Measurements from ENCODE around the gene CTNND2. TPM values are rescaled to one million over a fixed set of nuclear protein-coding genes. Genes with fewer than 3 reads are reported as not detected.

CTNND2 gene
- total and polyA plus RNA-seq, 10 of the 15 experiments (the other 5 are each of a cell fraction or from before 2014, with no cell fraction given): 0.02 to 0.16 (median 0.04) TPM; not detected in 7

- BruUV-seq (replicated peaks): no TSS peak
- CTCF ChIA-PET: no interaction called here
- WGBS (ENCODE audit: insufficient coverage, insufficient replicate concordance, low lambda C conversion rate, missing lambda C conversion rate): 24% methylated on average over 4 of the region's 4 CpGs
- Histone ChIP-seq H3K4me3 (no peak overlapping the region), H3K27ac (ENCODE audit: control insufficient read depth, insufficient read depth) (no peak overlapping the region), H2AFZ (ENCODE audit: control insufficient read depth, low read depth, low read length) (no peak overlapping the region), H3K9ac (ENCODE audit: control insufficient read depth, insufficient read depth, low read length) (no peak overlapping the region), H3K9me3 (replicated peaks; ENCODE audit: control insufficient read depth, insufficient read depth, low read length) (no peaks in the 10 kb centered on the region), H3K4me1 (ENCODE audit: control insufficient read depth, insufficient read depth, low read length) (no peaks in the 10 kb centered on the region), H3K79me2 (ENCODE audit: control insufficient read depth, insufficient read depth, low read length) (no peaks in the 10 kb centered on the region), H3K27me3 (replicated peaks in 1 of 2; ENCODE audit: control insufficient read depth in 2 of 2, insufficient read depth in 2 of 2, low read length in 1 of 2) (no peaks in the 10 kb centered on the region), H4K20me1 (ENCODE audit: control insufficient read depth, insufficient read depth) (no peaks in the 10 kb centered on the region), H3K4me2 (ENCODE audit: control insufficient read depth, insufficient read depth) (no peak overlapping the region), H3K36me3 (ENCODE audit: control insufficient read depth in 2 of 2, insufficient read depth in 2 of 2, low read length in 1 of 2) (no peaks in the 10 kb centered on the region)
- RAD21 ChIA-PET (ENCODE audit: unreplicated experiment): no interaction called here
- POLR2A ChIA-PET: no interaction called here
- TF ChIP-seq BRCA1 (IDR thresholded peaks at IDR 0.05; ENCODE audit: low read depth, low read length): no peak
- FAIRE-seq: no peak
- SMC1A ChIA-PET (ENCODE audit: uncharacterized antibody, unreplicated experiment): interaction anchor here (1.0 kb wide), 1 partner anchor 21 kb away, joined by 4 read pairs; no protein-coding TSS in a partner anchor
- ATAC-seq: no peak
- DNase-seq (ENCODE audit: low read depth, low spot score): no peak
- intact Hi-C loops (cut with micrococcal nuclease; ENCODE audit: unreplicated experiment) (no loop called here), in situ Hi-C loops (cut with MboI) (no loop called here)
Observed at GRCh38 chr5:11656916-11657315, 247.3 kb downstream of the CTNND2 start.

- no peak for FAIRE-seq
- CTCF ChIA-PET: no interaction called here
- Histone ChIP-seq H3K27me3 (replicated peaks in 1 of 2; ENCODE audit: control insufficient read depth in 2 of 2, insufficient read depth in 2 of 2, low read length in 1 of 2) (no peaks in the 10 kb centered on the region), H3K4me2 (ENCODE audit: control insufficient read depth, insufficient read depth) (no peak overlapping the region), H3K9ac (ENCODE audit: control insufficient read depth, insufficient read depth, low read length) (no peak overlapping the region), H3K4me3 (no peak overlapping the region), H4K20me1 (ENCODE audit: control insufficient read depth, insufficient read depth) (no peaks in the 10 kb centered on the region), H3K27ac (ENCODE audit: control insufficient read depth, insufficient read depth) (no peak overlapping the region), H3K36me3 (ENCODE audit: control insufficient read depth in 2 of 2, insufficient read depth in 2 of 2, low read length in 1 of 2) (no peaks in the 10 kb centered on the region), H3K4me1 (ENCODE audit: control insufficient read depth, insufficient read depth, low read length) (no peaks in the 10 kb centered on the region), H2AFZ (ENCODE audit: control insufficient read depth, low read depth, low read length) (no peak overlapping the region), H3K9me3 (replicated peaks; ENCODE audit: control insufficient read depth, insufficient read depth, low read length) (no peaks in the 10 kb centered on the region), H3K79me2 (ENCODE audit: control insufficient read depth, insufficient read depth, low read length) (no peaks in the 10 kb centered on the region)
- POLR2A ChIA-PET: no interaction called here
- RAD21 ChIA-PET (ENCODE audit: unreplicated experiment): no interaction called here
- SMC1A ChIA-PET (ENCODE audit: uncharacterized antibody, unreplicated experiment): no interaction called here
- in situ Hi-C loops (cut with MboI): no loop called here
- no peak for ATAC-seq
- WGBS (ENCODE audit: insufficient coverage, insufficient replicate concordance, low lambda C conversion rate, missing lambda C conversion rate): 2% methylated on average over 4 of the region's 4 CpGs
- no TSS peak for BruUV-seq (replicated peaks)
- intact Hi-C loops (cut with micrococcal nuclease; ENCODE audit: unreplicated experiment): no loop called here
- no peak for DNase-seq (ENCODE audit: low read depth, low spot score)
- TF ChIP-seq NFXL1 (IDR thresholded peaks at IDR 0.05; ENCODE audit: borderline replicate concordance) (no peak), POU2F2 (IDR thresholded peaks at IDR 0.05; ENCODE audit: borderline replicate concordance, low read depth, low read length) (no peak), GABPA (IDR thresholded peaks at IDR 0.05; ENCODE audit: low read depth) (no peak), BCL3 (IDR thresholded peaks at IDR 0.05; ENCODE audit: borderline replicate concordance, insufficient read depth, low read depth, low read length, poor library complexity, severe bottlenecking) (no peak), LARP7 (IDR thresholded peaks at IDR 0.05) (no peak), PKNOX1 (IDR thresholded peaks at IDR 0.05) (no peak), SMARCA5 (IDR thresholded peaks at IDR 0.05) (no peak), E4F1 (IDR thresholded peaks at IDR 0.05; ENCODE audit: borderline replicate concordance, partially characterized antibody) (no peak), JUNB (IDR thresholded peaks at IDR 0.05) (no peak), FOS (IDR thresholded peaks at IDR 0.05; ENCODE audit: borderline replicate concordance, extremely low read depth, insufficient read length) (no peak), IRF4 (IDR thresholded peaks at IDR 0.05; ENCODE audit: low read depth, low read length) (no peak)
Observed at GRCh38 chr5:11655681-11656080, 248.6 kb downstream of the CTNND2 start.

Data from GM12878 (cell line).